HG03342 (cell line): Measurements from ENCODE around the gene STC2.

ENCODE experiments used
- ATAC-seq: cut with Tn5 transposase; IDR thresholded peaks from one replicate; pipeline ENCODE4 v1.9.1; 2021; ENCODE audit warnings: mild to moderate bottlenecking, moderate library complexity; ENCODE audit not compliant: unreplicated experiment

Gene STC2

DNA sequence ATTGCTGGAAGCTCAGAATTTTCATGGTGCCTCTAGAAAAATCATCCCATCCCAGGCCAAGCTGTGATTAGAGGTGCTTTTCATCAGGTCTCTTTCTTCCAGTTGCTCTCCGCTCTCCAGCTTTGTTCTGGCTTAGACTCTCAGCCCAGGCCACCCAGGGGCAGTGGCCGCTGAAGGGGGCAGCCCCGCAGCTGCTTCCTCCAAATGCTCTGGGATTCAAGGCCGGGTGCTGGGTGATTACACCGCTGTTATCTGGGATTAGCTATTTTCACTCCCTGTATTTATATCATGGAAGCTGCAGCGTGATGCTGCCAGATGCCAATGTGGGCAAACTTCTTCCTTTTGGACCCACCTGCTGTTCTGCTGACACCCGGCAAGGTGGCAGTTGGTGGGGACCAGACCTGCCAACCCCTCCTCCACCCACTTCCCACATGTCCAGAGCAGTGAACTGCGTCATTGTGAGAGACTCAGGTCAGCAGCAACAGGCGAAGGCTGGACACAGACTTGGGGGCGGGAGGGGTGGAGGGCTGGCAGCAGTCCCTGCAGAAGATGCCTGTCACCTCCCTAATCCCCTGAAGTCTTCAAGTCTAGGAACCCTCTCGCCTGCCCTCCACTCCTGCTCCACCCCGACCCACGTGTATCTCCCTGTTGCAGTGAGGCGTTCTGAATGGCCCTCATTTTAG lies 59.3 kb downstream of the STC2 start:
- ATAC-seq: no peak

DNA sequence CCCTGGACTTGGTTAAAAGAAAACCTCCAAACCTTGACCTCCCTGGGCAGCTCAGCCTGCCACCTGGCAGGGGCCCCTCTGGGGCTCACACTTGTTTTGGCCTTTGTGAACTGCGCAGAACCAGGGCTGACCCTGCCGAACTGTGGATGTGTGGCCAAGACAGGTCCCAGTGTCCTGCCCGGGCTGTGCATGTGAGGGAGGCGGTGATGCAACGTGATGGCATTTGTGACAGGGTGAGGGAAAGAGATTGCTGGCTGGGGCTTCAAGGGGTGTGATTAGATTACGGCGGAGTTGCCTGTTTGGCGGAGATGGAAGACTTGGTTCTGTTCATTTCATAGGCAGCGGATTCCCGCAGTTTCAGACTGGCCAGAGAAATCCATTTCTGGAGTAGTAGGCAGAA lies 62.8 kb downstream of the STC2 start:
- no peak for ATAC-seq
